Measurements from ENCODE around the gene CRTAP. TPM values are rescaled to one million over a fixed set of nuclear protein-coding genes. Genes with fewer than 3 reads are reported as not detected.

CRTAP gene
- total RNA-seq, 1 donor from 2014 or later, result 221 TPM

DNA sequence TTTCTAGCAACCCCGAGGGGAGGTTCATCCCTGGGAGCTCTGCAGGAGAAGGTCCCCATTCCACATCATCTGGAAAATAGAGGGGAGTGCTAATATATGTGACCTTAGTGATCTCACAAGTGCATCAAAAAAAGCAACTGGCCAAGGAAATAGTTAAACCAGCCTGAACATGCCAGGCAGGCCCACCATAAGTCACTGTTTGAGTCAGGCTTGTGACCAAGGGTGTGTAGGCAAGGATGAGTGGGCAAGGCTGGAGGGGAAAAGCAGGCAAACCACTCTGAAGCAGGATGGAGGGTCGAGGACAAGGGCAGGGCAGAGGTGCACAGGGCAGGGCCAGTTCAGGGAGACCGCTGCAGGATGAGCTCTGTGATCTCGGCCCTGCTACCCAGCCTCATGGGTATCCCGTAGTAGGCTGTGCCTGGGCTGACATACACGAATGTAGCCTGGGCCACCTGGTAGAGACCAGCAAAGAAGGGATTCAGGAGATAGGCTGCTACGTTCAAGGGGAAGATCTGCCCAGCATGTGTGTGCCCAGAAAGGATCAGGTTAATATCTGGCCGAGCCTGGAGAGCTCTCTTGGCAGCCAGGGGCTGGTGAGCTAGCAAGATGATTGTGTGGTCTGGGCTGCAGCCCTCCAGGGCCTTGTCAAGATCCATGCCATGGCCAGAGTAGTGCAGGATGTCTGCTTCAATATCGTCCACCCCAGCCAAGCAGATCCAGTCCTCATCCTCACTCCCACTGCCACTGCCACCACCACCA lies 21.1 kb upstream of the CRTAP start:
- H3K4me1 ChIP-seq, result peaks cover 13% of the 10 kb centered on the region
- ATAC-seq, result no peak
- H3K27ac ChIP-seq, result no peak overlapping the region
- no peaks in the 10 kb centered on the region for H3K27me3 ChIP-seq
- intact Hi-C loops (cut with DNase I), result no loop called here
- no peaks in the 10 kb centered on the region for H3K9me3 ChIP-seq
- TF ChIP-seq, protein P1, sequence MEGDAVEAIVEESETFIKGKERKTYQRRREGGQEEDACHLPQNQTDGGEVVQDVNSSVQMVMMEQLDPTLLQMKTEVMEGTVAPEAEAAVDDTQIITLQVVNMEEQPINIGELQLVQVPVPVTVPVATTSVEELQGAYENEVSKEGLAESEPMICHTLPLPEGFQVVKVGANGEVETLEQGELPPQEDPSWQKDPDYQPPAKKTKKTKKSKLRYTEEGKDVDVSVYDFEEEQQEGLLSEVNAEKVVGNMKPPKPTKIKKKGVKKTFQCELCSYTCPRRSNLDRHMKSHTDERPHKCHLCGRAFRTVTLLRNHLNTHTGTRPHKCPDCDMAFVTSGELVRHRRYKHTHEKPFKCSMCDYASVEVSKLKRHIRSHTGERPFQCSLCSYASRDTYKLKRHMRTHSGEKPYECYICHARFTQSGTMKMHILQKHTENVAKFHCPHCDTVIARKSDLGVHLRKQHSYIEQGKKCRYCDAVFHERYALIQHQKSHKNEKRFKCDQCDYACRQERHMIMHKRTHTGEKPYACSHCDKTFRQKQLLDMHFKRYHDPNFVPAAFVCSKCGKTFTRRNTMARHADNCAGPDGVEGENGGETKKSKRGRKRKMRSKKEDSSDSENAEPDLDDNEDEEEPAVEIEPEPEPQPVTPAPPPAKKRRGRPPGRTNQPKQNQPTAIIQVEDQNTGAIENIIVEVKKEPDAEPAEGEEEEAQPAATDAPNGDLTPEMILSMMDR (IDR thresholded peaks at IDR 0.05), result no peak
- DNase-seq, result no peak
- H3K4me3 ChIP-seq, result no peak overlapping the region
- H3K36me3 ChIP-seq, result peaks cover 22% of the 10 kb centered on the region

DNA sequence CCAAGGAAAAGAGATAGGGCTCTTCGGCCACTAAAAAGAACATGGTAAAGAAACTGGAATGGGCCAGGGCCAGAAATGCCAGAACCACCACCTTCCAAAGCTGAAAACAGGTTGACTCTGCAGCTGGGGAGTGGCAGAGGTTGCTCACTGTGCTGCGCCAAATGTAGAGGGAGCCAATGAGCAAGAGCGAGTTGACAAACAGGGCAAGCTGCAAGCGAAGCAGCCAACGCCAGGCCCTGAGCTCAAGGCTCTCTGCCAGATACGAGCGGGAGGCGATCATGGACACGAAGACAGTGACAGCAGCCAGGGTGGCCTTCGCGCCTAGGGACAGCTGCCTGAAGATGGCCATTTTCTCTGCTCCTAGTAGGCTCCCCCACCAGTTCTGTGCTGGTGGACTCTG lies 20.0 kb upstream of the CRTAP start:
- Histone ChIP-seq H3K36me3 (peaks cover 22% of the 10 kb centered on the region), H3K27me3 (no peaks in the 10 kb centered on the region), H3K4me1 (peaks cover 13% of the 10 kb centered on the region), H3K4me3 (no peak overlapping the region), H3K9me3 (no peaks in the 10 kb centered on the region), H3K27ac (no peak overlapping the region)
- ATAC-seq (no peak), DNase-seq (no peak)
- intact Hi-C loops (cut with DNase I), result no loop called here
- TF ChIP-seq, protein P1 (IDR thresholded peaks at IDR 0.05), result no peak

DNA sequence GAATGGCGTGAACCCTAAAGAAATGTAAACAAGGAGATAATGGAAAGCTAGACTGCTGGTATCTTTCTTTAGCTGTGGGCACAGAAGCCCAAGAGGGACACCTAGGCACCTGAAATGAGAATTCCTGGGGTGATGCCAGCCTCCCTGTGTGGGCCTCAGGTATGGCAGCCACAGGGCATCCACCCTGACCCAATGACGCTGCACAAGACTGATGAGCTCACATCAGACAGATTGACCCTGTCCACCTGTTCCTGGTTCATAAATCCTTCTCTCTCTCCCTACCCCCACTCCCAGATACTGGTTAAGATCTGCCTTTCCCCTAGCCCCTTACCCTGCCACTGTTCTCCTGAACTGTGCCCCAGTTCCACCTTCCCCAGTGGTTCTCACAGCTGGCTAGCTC lies 18.4 kb upstream of the CRTAP start:
- H3K9me3 ChIP-seq, result no peaks in the 10 kb centered on the region
- no peaks in the 10 kb centered on the region for H3K27me3 ChIP-seq
- DNase-seq (no peak), ATAC-seq (no peak)
- TF ChIP-seq, protein P1 (IDR thresholded peaks at IDR 0.05), result no peak
- H3K4me3 ChIP-seq, result peak overlapping the region; percentile 89
- H3K27ac ChIP-seq, result peak overlapping the region; percentile 98
- H3K36me3 ChIP-seq, result peaks cover 17% of the 10 kb centered on the region
- H3K4me1 ChIP-seq, result peaks cover 7% of the 10 kb centered on the region
- intact Hi-C loops (cut with DNase I), result no loop called here

DNA sequence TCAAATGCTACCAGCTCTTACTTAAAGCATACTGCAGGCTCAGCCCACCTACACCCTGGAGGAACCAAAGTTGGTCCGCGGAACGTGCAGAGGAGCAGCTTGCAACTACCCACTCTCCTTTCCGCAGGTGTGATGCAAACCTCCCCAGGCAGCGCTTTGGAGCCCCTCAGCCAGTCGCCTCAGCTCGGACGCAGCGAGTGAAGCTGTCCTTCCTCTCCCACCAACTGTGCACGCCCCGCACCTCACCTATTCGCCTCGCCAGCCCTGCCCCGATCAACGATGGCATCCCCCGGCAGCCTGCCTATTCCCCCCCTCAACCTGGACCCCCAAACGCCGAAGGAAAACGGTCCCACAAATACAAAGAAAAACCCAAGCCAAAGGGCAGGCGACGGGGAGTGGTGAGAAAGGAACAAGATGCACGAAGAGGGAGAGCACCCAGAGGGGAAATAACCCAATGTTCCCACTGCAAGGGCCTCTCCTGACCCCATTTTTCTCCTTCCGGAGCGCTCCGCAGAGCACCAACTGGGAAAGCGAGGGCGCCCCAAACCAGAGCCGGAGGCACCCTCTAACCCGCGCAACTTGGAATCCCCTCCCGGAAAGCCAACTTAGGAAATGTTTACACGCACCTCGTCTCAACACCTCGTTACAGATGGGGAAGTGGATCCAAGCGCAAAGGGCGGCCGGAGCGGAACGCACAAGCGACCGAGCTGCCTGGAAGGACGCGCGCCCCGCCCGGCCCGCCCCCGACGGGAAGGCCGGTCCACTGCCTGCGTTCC lies 17.5 kb upstream of the CRTAP start:
- peak; percentile 78 for ATAC-seq
- H3K27me3 ChIP-seq, result no peaks in the 10 kb centered on the region
- peaks cover 12% of the 10 kb centered on the region for H3K36me3 ChIP-seq
- peaks cover 5% of the 10 kb centered on the region for H3K4me1 ChIP-seq
- intact Hi-C loops (cut with DNase I), result no loop called here
- peak overlapping the region; percentile 98 for H3K27ac ChIP-seq
- peak overlapping the region; percentile 89 for H3K4me3 ChIP-seq
- TF ChIP-seq, protein P1 (IDR thresholded peaks at IDR 0.05), result no peak
- no peaks in the 10 kb centered on the region for H3K9me3 ChIP-seq
- peak; percentile 88 for DNase-seq

DNA sequence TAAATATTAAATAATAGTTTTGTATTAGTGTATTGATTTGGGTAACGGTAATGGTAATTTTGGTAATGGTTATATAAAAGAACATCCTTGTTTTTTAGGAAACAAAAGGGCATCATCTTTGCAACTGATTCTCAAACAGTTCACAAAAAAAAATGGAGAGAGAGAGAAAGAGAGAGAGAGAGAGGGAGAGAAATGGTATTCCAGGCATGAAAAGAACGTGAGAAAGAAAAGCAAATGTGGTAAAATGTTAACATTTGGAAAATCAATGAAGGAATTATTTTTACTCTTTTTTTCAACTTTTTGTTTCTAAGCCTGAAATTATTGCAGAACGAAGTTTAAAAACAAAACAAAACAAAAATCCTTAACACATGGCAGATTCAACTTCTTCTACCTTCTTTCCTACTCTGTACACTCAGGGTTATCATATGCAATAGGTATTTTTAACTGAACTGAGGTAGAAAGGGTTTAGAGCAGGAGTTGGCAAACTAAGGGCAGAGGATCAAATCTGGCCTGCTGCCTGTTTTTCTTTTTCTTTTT lies 14.6 kb upstream of the CRTAP start:
- Histone ChIP-seq H3K27ac (no peak overlapping the region), H3K4me1 (peaks cover 5% of the 10 kb centered on the region), H3K4me3 (no peak overlapping the region), H3K9me3 (no peaks in the 10 kb centered on the region), H3K27me3 (no peaks in the 10 kb centered on the region), H3K36me3 (no peaks in the 10 kb centered on the region)
- no peak for DNase-seq
- TF ChIP-seq, protein P1 (IDR thresholded peaks at IDR 0.05), result no peak
- intact Hi-C loops (cut with DNase I), result no loop called here
- no peak for ATAC-seq
